DND-41 (cell line): ENCODE measurements around the gene BAX.

Source experiments
- ATAC-seq: fragments of 200-7000 bp; cut with Tn5 transposase; 3 replicates; pipeline ENCODE4 v1.9.1; 2021; ENCODE audit warnings: low read depth; ENCODE audit not compliant: insufficient read depth
- DNase-seq: peaks from one replicate; pipeline ENCODE4 v3.0.0-alpha.2; 2020
- H2AFZ ChIP-seq: 2 replicates; pipeline ENCODE4 v1.6.0; 2012; ENCODE audit warnings: low read depth, low read length
- H3K27ac ChIP-seq: 2 replicates; pipeline ENCODE4 v1.5.1; 2012; ENCODE audit warnings: low read length, inconsistent platforms
- H3K27me3 ChIP-seq: fragments of 200-600 bp; sonication (generic); 2 replicates; pipeline ENCODE4 v1.6.0; 2012; ENCODE audit warnings: low read length, mild to moderate bottlenecking, inconsistent platforms; ENCODE audit not compliant: insufficient read depth, poor library complexity
- H3K36me3 ChIP-seq: 2 replicates; pipeline ENCODE4 v1.5.1; 2012; ENCODE audit warnings: low read length, inconsistent platforms; ENCODE audit not compliant: insufficient read depth
- H3K4me1 ChIP-seq: 2 replicates; pipeline ENCODE4 v1.5.1; 2012; ENCODE audit warnings: mild to moderate bottlenecking, low read length; ENCODE audit not compliant: insufficient read depth
- H3K4me2 ChIP-seq: 2 replicates; pipeline ENCODE4 v1.6.0; 2012; ENCODE audit warnings: mild to moderate bottlenecking, moderate library complexity, low read length, inconsistent platforms; ENCODE audit not compliant: insufficient read depth
- H3K4me3 ChIP-seq, 2 experiments: fragments of 200-600 bp in 1 of 2; shearing (Covaris generic) in 1 of 2; 2 replicates each; pipeline ENCODE4 v1.5.1; 2012 to 2016; ENCODE audit warnings: inconsistent platforms in 2 of 2, low read length in 2 of 2, mild to moderate bottlenecking in 2 of 2, low read depth in 1 of 2, moderate library complexity in 1 of 2
- H3K79me2 ChIP-seq: 2 replicates; pipeline ENCODE4 v1.6.0; 2012; ENCODE audit warnings: low read length, inconsistent platforms; ENCODE audit not compliant: insufficient read depth
- H3K9ac ChIP-seq: 2 replicates; pipeline ENCODE4 v1.6.0; 2012; ENCODE audit warnings: low read depth, mild to moderate bottlenecking, inconsistent platforms, low read length, moderate library complexity
- H3K9me3 ChIP-seq: 2 replicates; pipeline ENCODE4 v1.5.1; 2012; ENCODE audit warnings: low read length, moderate library complexity, mild to moderate bottlenecking, inconsistent platforms; ENCODE audit not compliant: insufficient read depth, severe bottlenecking
- H4K20me1 ChIP-seq: 2 replicates; pipeline ENCODE4 v1.6.0; 2012; ENCODE audit warnings: low read length; ENCODE audit not compliant: insufficient read depth
- EZH2 ChIP-seq: IDR thresholded peaks from 3 replicates; pipeline ENCODE4 v1.6.1; 2012; ENCODE audit warnings: borderline replicate concordance, low read depth, mild to moderate bottlenecking, moderate library complexity, low read length, inconsistent platforms; ENCODE audit not compliant: severe bottlenecking
- TF ChIP-seq, protein P1 (sequence below): IDR thresholded peaks from 2 replicates; pipeline ENCODE4 v1.5.1; 2012; ENCODE audit warnings: borderline replicate concordance, low read length, moderate library complexity, mild to moderate bottlenecking; ENCODE audit not compliant: poor library complexity, severe bottlenecking; ENCODE audit errors: extremely low read depth

BAX gene

DNA sequence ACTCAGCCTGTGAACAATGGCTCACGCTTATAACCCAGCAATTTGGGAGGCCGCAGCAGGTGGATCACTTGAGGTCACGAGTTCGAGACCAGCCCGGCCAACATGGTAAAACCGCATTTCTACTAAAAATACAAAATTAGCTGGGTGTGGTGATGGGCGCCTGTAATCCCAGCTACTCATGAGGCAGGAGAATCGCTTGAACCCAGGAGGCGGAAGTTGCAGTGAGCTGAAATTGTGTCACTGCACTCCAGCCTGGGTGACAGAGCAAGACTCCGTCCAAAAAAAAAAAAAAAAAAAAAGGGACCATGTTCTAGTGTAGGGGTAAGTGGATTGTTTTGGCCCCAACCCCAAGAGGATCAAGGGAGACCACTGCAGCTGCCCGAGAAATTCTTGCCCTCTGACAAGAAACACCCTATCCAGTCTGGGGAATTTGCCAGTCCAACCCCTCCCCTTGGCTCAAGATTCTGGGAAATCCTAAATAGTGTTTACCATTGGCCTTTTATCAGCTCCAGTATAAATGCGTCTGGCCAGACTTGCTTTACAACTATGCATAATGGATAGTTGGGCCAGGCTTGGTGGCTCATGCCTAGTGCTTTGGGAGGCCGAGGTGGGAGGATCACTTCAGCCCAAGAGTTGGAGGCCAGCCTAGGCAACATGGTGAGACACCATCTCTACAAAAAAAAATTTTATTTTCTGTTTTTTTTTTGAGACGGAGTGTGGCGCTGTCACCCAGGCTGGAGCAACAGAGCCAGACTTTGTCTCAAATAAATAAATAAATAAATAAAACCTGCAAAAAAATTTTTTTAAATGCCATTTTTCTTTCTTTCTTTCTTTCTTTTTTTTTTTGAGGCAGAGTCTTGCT is 26.3 kb upstream of the BAX start:
- no peaks in the 10 kb centered on the region for H3K9me3 ChIP-seq
- H3K27ac ChIP-seq: no peak overlapping the region
- TF ChIP-seq, protein P1, sequence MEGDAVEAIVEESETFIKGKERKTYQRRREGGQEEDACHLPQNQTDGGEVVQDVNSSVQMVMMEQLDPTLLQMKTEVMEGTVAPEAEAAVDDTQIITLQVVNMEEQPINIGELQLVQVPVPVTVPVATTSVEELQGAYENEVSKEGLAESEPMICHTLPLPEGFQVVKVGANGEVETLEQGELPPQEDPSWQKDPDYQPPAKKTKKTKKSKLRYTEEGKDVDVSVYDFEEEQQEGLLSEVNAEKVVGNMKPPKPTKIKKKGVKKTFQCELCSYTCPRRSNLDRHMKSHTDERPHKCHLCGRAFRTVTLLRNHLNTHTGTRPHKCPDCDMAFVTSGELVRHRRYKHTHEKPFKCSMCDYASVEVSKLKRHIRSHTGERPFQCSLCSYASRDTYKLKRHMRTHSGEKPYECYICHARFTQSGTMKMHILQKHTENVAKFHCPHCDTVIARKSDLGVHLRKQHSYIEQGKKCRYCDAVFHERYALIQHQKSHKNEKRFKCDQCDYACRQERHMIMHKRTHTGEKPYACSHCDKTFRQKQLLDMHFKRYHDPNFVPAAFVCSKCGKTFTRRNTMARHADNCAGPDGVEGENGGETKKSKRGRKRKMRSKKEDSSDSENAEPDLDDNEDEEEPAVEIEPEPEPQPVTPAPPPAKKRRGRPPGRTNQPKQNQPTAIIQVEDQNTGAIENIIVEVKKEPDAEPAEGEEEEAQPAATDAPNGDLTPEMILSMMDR: no peak
- TF ChIP-seq EZH2: no peak
- H3K4me2 ChIP-seq: no peak overlapping the region
- no peaks in the 10 kb centered on the region for H3K79me2 ChIP-seq
- no peaks in the 10 kb centered on the region for H3K36me3 ChIP-seq
- no peak overlapping the region for H3K4me3 ChIP-seq
- peaks cover 3% of the 10 kb centered on the region for H3K4me1 ChIP-seq
- no peak overlapping the region for H3K9ac ChIP-seq
- no peak for DNase-seq
- ATAC-seq: no peak
- H3K27me3 ChIP-seq: peaks cover 7% of the 10 kb centered on the region
- no peaks in the 10 kb centered on the region for H4K20me1 ChIP-seq
- H2AFZ ChIP-seq: no peak overlapping the region

DNA sequence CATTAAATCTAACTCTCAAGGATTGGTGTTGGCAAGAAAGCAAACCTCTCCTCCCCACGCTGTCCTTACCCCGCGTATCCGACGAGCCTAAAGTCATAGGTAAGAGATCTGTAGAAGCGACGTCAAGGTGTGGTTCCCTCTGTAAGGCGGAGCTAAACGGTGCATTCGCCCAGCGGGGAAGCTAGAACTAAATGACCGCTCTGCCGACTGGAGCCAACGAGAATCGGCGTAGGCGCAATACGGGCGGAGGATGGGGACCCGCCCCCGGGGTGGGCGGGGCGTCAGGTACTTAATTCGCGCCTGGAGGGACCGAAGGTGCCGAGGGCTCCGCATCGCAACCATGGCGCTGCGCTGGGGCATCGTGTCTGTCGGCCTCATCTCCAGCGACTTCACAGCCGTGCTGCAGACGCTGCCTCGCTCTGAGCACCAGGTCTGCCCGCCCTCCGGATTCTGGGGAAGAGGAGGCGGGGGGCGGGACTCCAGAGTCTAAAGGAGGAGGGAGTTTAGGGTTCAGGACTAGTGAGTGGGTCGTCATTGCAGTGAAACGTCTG is 21.2 kb upstream of the BAX start, which contains the start of gene DHDH:
DHDH (plus strand) TSS at position 318 of the 551 bp plus-strand sequence; CDS start at position 341, 23 bp downstream.
- Histone ChIP-seq H3K79me2 (no peaks in the 10 kb centered on the region), H3K9ac (0 out of 2 replicates have a peak within 1 kb of the TSS, but pooled peaks have one; percentile 9), H3K27ac (no peak within 1 kb of the TSS), H3K4me1 (peaks cover 8% of the 10 kb centered on the region), H3K27me3 (peaks cover 17% of the 10 kb centered on the region), H3K4me3 (peak within 1 kb of the TSS in 1 of 2 experiments; percentile 43; a peak in 2 of 4 replicates), H2AFZ (peak within 1 kb of the TSS; percentile 60), H4K20me1 (no peaks in the 10 kb centered on the region), H3K36me3 (no peaks in the 10 kb centered on the region), H3K9me3 (no peaks in the 10 kb centered on the region), H3K4me2 (peak within 1 kb of the TSS; percentile 62)
- TF ChIP-seq, protein P1: no peak
- peak; percentile 50 for TF ChIP-seq EZH2
- ATAC-seq: peak; percentile 78
- DNase-seq: peak; percentile 45

GRCh38 chr19:48934837-48935236 is 19.8 kb upstream of the BAX start:
- ATAC-seq (no peak), DNase-seq (no peak)
- Histone ChIP-seq H3K4me3 (no peak overlapping the region), H4K20me1 (no peaks in the 10 kb centered on the region), H2AFZ (no peak overlapping the region), H3K4me1 (peaks cover 8% of the 10 kb centered on the region), H3K9me3 (no peaks in the 10 kb centered on the region), H3K79me2 (no peaks in the 10 kb centered on the region), H3K36me3 (no peaks in the 10 kb centered on the region), H3K27me3 (peaks cover 17% of the 10 kb centered on the region), H3K9ac (no peak overlapping the region), H3K27ac (no peak overlapping the region), H3K4me2 (no peak overlapping the region)
- no peak for TF ChIP-seq EZH2
- TF ChIP-seq, protein P1: no peak
